CD4-positive, alpha-beta T cell treated with Interleukin-12 subunit alpha and Interleukin-12 subunit beta, for 1 hour (primary cell): ENCODE measurements around the gene SCUBE2.
"Not testable (repeated sequence)": the region's sequence is repeated elsewhere in the genome, so short reads cannot be mapped to it uniquely, and the experiment has no call there.

Experiments
- DNase-seq: peaks from one replicate; pipeline ENCODE4 v3.0.0-alpha.2; 2020

The SCUBE2 gene

DNA sequence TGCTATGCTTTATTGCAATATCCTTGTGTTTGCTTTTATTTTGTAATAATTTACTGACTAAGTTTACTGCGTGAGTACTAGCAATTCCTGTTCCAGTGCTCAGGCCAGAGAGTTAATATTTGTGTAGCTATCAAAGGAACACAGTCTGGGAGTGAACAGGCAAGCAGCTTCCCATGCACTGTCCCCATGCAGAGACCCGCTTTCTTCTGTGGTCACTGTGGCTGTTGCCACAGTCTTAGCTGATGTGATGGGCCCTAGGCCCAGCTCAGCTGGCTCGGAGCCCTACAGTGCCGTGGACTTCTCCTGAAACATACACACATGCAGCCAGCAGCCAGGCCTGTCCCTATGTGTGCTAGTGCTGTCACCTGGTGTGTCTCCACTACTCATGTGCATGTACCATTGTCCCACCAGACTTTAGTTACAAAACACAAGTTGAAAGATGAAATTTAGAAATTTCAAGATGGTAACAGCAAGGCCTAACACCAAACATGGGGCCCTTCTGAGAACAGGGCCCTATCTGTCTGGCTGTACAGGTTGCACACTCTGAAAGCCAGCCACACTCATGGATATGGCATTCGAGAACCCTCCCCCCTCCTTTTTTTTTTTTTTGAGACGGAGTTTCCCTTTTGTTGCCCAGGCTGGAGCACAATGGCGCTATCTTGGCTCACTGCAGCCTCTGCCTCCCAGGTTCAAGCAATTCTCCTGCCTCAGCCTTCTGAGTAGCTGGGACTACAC, 12.3 kb upstream of the SCUBE2 start:
- DNase-seq, result no peak

DNA sequence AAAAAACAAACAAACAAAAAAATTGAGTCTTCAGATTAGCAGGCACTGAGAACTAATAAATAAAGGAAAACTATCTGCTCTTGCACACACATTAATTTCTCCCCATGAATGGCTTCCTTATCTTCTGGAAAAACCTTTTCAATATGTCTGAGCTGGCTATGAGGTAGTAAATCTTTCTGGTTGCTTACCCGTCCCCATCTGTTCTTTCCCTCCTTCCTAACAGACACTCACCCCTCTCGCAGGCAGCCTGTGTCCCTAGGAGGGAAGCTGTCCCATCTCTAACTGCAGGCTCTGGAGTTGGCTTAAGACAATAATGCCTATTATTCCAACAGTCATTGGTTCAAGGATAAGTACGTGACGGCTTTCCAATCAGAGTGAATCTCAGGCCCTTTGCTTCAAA, 8.2 kb upstream of the SCUBE2 start:
- DNase-seq, result no peak

DNA sequence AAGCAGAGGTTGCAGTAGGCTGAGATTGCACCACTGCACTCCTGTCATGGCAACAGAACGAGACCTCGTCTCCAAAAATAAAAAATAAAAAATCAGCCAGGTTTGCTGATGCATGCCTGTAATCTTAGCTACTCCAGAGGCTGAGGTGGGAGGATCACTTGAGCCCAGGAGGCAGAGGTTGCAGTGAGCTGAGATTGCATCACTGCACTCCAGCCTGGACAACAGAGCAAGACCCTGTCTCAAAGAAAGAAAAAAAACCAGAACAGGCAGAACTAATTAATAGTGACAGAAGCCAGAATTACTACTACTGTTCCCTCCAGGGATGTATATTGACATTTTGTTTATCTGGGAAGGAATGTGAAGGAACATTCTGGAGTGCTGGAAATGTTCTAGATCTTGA, 7.1 kb upstream of the SCUBE2 start:
- not testable (repeated sequence) for DNase-seq

DNA sequence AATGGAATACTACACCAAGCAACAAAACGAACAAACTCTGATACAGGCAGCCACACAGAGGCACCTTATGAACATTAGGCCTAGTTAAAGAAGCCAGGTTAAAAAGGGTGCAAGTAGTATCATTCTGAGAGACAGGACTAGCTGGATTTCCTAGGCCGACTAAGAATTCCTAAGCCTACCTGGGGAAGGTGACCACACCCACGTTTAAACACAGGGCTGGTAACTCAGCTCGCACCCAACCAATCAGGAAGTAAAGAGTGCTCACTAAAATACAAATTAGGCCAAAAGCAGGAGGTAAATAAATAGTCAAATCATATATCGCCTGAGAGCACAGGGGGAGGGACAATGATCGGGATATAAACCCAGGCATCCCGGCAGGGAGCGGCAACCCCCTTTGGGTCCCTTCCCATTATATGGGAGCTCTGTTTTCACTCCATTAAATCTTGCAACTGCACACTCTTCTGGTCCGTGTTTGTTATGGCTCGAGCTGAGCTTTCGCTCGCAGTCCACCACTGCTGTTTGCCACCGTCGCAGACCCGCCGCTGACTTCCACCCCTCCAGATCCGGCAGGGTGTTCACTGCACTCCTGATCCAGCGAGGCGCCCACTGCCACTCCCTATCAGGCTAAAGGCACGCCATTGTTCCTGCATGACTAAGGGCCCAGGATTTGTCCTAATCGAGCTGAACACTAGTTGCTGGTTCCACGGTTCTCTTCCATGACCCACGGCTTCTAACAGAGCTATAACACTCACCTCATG, 6.0 kb upstream of the SCUBE2 start:
- not testable (repeated sequence) for DNase-seq

DNA sequence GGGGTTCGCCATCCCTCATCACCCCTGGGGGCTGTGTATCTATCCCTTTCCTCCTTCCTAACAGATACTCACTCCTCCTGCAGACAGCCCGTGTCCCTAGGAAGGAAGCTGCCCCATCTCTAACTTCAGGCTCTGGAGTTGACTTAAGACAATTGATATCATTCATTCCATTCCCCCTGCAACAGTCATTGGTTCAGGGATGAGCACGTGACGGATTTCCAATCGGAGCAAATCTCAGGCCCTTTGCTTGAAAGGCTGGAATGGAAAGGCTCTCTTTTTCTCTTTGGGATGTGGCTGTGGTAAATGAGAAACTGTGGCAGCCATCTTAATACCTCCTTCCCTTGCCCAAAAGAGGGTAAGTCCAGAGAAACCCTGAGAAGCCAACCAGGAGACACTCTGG, 5.0 kb upstream of the SCUBE2 start:
- DNase-seq, result no peak

DNA sequence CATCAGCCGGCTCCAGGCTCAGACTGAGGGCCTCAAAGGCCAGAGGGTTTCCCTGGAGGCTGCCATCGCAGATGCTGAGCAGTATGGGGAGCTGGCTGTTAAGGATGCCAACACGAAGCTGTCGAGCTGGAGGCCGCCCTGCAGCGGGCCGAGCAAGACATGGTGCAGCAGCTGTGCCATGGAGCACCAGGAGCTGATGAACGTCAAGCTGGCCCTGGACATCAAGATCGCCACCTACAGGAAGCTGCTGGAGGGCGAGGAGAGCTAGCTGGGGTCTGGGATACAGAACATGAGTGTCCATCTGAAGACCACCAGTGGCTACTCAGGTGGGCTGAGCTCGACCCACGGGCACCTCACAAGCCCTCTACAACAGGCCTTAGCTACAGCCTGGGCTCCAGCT, 4.0 kb upstream of the SCUBE2 start:
- no peak for DNase-seq

DNA sequence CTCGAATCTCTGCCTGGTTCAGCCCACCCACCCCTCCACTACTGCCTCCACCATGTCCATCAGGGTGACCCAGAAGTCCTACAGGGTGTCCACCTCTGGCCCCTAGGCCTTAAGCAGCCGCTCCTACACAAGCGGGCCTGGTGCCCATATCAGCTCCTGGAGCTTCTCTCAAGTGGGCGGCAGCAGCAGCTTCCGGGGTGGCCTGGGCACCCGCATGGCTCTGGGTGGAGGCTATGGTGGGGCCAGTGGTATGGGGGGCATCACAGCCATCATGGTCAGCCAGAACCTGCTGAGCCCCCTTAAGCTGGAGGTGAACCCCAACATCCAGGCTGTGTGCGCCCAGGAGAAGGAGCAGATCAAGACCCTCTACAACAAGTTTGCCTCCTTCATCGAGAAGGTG, 3.0 kb upstream of the SCUBE2 start:
- DNase-seq, result no peak

DNA sequence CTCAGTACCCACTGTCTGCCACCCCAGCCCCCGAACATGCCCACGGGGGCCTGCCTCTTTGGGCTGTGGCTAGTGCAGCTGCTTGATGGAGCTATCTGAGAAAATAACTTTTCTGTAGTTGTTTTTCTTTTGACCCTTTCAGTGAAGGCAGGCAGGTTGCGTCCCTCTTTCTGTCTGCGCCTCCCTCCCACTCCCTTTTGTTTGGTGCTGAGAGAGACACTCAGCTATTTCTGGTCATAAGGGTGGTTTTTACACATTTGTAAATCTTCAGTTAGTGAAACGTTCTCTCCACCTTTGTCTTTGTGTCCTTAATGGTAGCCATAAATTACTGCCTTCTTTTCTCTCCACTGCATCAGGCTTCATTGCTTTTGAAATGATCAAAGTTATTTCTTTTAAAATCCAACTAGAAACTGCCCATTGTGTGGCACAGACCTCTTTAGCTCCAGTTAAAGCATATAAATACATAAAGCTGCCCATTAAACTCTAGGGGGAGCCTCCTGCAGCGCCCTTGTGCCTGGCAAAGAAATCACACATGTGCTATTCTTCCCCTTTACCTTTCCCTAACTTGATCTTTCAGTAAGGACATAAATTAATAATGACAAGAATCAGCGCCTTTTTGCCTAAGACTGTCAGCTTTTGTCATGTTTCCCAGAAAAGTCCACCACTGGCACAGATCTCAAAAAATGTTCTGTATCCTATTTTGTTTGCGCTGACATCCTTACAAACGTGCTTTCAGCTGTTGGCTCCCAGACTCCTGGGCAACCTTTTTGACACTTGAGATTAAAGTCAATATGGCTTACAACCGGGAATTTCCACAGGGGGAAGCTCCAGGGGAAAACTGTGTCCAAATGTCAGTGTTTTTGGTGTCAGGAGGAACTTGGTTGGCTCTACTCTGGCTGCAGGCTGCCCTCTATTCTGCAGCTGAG, 1.7 kb upstream of the SCUBE2 start:
- DNase-seq, result no peak

DNA sequence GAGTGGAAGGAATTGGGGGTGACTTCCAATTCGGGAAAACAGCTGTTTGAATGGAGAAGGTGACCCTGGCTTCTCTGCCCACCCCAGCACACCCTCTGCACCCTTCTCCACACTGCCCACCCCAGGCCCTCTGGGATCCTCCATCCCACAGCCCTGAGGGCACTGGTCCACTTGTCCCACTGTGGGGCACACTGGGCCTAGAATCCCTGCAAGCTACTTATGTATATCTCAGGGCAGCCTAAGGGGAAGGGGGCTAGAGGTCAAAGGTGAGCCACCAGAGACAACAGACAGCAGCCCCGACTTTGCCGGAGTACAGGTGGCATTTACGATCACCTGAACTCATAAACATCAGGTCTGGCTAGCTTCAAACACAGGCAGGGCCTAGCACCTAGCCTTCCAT, 673 bp upstream of the SCUBE2 start:
- DNase-seq, result no peak

DNA sequence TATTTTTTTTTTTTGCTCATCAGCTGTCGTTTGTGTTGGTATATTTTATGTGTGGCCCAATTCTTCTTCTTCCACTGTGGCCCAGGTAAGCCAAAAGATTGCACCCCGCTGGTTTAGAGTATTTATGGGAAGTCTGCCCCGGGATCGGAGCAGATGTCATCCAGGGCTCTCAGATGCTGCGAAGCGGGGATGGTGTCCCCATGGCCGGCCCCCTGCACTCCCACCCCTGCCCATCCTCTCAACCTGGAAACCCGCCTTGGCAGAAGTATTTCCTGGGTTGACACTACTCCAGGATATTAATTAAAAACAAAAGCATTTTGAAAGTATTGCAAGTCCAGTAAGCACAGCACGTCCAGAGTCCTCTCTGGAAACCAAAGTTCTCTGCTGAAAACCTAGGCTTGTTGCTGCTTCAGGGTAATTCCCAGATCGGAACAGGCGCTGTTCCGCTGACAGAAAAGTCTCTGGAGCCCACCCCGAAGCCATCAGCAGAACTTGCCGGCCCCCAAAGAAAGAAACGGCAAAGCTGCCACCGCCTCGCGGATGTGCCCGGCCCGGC, 833 bp downstream of the SCUBE2 start:
- DNase-seq, result no peak

DNA sequence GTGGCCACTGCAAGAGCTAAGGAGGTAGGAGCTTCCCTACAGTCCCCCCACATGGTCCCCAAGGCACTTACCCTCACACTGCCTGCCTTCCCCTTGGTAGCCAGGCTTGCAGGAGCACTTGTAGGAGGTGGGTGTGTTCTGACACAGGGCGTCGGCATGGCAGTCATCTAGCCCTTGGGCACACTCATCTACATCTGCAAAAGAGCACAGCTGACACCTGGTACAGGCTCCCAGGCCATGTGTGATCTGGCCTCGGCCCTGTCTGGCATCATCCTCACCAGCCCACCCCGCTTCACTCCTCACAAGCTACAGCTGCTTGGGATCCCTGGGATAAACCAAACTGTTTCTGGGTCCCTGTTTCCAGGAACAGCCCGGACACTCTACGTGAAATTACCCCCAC, 1.8 kb downstream of the SCUBE2 start:
- no peak for DNase-seq

DNA sequence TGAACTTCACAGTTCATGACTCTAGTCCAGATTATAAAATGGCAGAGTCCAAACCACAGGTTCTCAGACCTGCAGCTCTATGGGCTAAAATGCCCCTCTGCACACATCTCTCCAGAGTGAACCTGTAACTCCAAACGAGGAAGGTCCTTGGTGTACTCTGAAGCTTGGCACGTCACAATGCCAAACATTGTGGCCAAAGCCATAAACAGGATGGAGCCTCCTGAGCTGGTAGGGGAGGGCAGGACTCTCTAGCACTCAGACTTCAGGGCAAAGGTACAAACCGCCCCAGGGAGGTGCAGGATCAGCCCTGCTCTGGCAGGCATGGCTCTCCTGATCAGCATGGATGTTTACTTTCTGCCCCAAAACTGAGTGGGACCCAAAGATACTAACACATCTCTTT, 2.3 kb downstream of the SCUBE2 start:
- no peak for DNase-seq

DNA sequence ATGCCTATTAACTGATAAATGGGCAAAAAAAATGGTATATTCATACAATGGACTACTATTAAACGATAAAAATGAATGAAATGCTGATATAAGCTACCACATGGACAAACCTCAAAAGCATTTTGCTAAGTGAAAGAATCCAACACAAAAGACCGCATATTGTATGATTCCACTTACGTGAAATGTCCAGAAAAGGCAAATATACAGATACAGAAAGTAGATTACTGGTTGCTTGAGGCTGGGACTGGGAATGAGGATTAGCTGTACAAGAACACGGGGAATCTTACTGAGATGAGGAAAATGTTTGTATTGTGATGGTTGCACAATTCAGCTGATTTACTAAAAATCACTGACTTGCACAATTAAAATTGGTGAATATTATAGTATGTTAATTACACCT, 8.8 kb downstream of the SCUBE2 start:
- DNase-seq, result no peak

DNA sequence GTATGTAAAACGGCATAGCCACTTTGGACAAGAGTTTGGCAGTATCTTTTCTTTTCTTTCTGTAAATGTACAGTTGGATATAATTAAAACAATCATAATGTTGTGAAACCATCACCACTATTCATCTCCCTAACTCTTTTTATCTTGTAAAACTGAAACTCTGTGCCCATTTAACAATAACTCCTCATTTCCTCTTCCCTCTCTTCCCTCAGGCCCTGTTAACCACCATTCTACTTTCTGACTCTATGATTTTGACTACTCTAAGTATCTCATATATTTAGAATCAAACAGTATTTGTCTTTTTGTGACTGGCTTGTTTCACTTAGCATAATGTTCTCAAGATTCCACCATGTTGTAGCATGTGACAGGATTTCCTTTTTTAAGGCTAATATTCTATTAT, 10.2 kb downstream of the SCUBE2 start:
- no peak for DNase-seq

DNA sequence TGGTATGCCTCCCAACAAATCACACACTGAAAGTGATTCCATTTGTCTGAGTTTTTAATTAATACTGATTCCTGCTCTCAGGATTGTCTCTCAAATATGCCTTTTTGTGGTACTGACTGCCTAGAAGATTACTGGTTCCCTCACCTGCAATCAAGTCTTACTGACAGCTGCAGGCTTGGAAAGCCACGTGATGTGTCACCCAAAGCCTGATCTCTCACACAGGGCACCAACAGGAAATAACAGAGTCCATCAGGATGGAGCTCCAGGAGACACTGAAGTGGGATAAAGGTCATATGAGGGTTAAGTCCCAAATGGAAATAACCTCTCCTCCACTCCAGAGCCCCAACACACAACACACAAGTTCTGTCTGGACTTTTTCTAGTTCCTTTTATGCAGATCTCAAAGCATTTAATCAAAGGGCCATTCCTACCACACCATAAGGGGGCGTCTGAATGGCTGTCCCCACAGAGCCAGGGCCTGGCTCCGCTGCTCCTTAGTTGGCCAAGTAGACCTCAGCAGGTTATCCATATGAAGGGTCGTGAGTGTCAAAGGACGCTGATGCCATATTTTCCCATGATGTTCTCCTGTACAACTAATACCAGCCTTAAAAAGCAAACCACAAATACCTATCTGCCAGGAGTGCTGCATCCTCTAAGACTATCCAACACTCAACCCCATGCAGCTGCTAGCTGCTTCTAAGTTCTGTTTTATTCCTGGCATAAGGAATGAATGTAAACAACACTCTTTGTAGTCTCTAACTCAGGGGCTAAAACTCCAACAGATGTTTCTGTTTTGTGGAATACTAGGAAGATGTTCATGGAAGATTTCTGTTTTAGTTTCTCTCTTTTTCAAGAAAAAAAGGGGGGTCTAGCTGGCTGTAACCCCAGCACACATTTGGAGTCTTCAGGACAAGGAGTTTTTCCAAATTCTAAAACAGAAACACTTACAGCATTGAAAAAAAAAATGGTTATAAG, 13.0 kb downstream of the SCUBE2 start:
- no peak for DNase-seq

DNA sequence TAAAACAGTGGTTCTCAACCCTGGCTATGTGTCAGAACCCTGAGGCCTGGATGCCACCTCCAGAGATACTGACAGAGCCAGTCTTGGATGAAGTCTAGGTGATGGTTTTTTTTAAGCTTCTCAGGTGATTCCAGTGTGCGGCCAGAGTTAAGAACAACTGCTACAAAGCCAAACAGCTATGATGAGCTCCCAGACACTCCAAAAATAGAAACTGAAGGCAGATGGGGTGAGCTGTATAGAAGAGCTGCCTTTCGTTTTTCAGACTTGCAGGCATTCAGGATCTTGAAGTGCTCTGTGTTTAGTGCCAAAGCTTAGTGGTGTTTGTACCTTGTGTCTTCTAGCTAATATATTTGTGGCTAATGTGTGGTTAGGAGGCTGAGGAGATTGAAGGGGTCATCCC, 14.2 kb downstream of the SCUBE2 start:
- DNase-seq, result no peak

DNA sequence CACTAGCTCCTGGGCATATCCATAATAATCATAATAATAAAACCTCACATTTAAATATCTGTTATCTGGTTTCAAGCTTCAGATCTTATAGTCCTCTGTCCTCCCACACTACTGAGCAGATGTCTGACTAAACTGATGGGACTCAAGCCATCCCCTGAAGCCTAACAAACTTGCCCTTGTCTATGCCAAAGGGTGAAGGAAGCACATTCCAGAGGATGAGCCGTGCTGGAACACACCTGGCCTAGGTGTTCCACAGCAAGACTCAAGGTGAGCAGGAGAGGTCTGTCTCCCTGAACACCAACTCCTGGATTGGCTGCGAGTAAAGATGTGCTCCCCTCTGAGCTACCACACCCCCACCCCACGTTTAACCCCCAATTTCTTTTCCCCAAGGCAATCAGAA, 14.7 kb downstream of the SCUBE2 start:
- DNase-seq, result no peak

DNA sequence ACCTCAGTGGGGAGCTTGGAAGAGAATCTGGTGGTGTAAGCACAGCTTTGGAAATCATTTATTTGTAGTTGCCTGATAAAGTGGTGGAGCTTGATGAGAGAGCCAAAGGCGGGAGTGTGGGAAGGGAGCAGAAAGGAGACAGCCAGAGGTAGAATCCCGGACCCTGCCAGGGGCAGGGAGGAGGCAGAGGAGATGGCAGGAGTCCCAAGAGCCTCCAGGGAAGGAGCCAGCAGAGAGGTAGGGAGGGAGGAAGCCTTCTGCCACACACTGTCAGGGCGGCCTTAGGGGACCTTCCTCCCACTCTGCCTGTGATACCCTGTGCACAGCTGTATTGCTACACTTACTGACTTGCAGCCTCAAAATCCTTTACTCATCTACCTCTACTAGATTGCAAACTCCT, 15.4 kb downstream of the SCUBE2 start:
- DNase-seq, result no peak

DNA sequence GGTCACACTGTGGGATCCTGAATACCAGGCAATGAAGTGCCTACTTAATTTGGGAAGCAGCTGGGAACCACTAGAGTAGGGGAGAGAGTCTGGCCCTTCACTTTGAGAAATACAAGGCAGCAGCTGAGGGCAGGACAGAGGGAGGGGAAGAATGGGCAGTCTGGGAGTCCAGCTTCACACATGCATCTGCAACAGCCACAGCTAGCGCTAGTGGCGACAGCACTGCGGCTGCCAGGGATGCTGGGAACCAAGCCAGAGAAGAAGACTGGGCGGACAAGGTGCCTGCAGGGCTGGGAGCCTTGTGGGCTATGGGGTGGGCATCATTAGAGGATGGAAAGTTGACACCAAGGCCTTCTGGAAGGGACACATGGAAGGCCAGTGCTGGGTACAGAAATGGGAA, 15.8 kb downstream of the SCUBE2 start:
- no peak for DNase-seq

DNA sequence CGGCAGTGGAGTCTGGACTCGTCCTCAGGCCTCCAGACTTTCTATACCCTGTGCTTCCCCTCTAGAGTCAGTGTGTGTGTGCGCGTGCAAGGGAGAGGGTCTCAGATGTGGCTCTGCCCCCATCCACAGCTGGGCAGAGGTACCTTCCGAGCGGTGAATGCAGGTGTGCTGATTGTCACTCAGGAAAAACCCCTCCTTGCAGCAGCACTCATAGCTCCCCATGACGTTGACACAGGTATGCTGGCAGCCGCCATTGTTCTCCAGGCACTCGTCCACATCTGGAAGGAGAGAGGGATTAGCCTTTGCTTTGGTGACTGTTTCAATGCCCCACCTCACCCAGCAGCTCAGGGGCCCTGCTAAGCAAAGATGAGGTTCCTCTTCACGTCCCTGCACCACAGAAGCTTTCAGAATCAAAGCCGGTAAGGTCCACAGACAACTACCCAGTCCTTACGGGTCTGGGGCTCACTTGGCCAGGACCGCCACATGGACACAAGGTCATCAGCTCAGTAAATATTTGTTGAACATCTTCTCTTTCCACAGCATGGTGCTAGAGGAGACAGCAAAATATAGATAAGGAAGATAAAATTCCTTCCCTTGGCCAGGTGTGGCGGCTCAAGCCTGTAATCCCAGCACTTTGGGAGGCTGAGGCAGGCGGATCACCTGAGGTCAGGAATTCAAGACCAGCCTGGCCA, 16.9 kb downstream of the SCUBE2 start:
- no peak for DNase-seq

DNA sequence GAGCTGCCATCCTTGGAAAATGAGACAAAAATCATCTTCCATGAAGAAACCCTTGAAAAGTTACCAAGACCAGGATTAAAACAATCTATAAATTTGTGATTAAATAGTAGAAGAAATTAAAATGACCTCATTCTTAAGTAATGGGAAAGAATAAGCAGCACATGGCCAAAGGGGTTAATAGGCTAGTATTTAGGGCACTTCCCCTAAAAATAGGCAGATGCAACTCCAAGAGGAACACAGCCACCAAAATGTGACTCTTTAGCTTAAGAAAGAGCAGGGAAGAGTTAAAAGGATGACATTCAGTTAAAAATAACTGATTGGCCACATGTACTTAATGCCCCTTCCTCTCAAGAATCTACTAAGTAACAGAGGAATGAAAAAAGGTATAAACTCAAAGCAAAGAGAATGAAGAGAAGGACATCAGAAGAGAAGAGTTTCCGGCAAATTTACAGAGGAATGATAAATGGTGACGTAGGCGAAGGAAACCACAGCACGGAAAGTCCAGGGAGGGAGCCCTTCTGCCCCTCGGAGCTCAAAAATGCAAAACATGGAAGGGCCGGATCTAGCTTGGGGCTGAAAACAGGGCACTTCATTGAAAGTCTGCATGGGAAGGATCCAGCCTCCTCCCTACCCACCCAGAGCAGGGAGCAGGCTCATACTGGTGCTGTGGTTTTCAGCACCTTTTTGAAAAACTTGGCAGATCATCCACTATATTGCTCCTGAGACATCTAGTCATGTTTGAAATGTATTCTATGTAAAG, 17.8 kb downstream of the SCUBE2 start:
- DNase-seq, result no peak
